IMR-90 (cell line): ENCODE results near the gene PODXL2. TPM values are rescaled to one million over a fixed set of nuclear protein-coding genes. Genes with fewer than 3 reads are reported as not detected.

Source experiments
- ATAC-seq: fragments of 200-7000 bp; cut with Tn5 transposase; 2 replicates; pipeline ENCODE4 v1.9.1; 2020; ENCODE audit warnings: low read depth, mild to moderate bottlenecking, moderate library complexity
- BruUV-seq: library from RNA; stranded (reverse); fragments of 400-500 nt; replicated peaks from 2 replicates; lab custom pipeline; 2021; lab: Mats Ljungman, UMichigan
- CTCF ChIA-PET: fragments of 300-600 bp; formaldehyde crosslinking; extraction: SDS; loops from one replicate; lab custom pipeline; 2021; ENCODE audit warnings: antibody characterized with exemption; lab: Yijun Ruan, JAX
- POLR2A ChIA-PET: fragments of 300-600 bp; sonication (Branson Sonifier 250); formaldehyde crosslinking; loops from one replicate; lab custom pipeline; 2022; ENCODE audit warnings: antibody characterized with exemption; ENCODE audit not compliant: unreplicated experiment; lab: Charles Lee
- DNase-seq: peaks from one replicate; pipeline ENCODE4 v3.0.0; 2013
- H2AFZ ChIP-seq: replicated peaks from 2 replicates; pipeline ENCODE3; 2013; ENCODE audit warnings: low read length, mild to moderate bottlenecking; ENCODE audit not compliant: poor library complexity
- H2AK5ac ChIP-seq: 2 replicates; pipeline ENCODE4 v1.6.1; 2013; ENCODE audit warnings: low read depth, low read length, inconsistent platforms
- H2AK9ac ChIP-seq: replicated peaks from 2 replicates; pipeline ENCODE3; 2013; ENCODE audit warnings: mild to moderate bottlenecking, low read depth, low read length, moderate library complexity; ENCODE audit not compliant: poor library complexity
- H2BK120ac ChIP-seq: 2 replicates; pipeline ENCODE4 v1.6.1; 2013; ENCODE audit warnings: low read depth, low read length, inconsistent platforms
- H2BK15ac ChIP-seq: 3 replicates; pipeline ENCODE4 v1.6.1; 2013; ENCODE audit warnings: low read depth, low read length, inconsistent platforms
- H2BK20ac ChIP-seq: 2 replicates; pipeline ENCODE4 v1.6.1; 2013; ENCODE audit warnings: low read depth, mild to moderate bottlenecking, inconsistent platforms, low read length, moderate library complexity
- H2BK5ac ChIP-seq: 2 replicates; pipeline ENCODE4 v1.6.1; 2013; ENCODE audit warnings: mild to moderate bottlenecking, low read depth, low read length, inconsistent platforms; ENCODE audit not compliant: poor library complexity, severe bottlenecking
- H3K14ac ChIP-seq: replicated peaks from 2 replicates; pipeline ENCODE4 v1.6.1; 2013; ENCODE audit warnings: low read depth, low read length, inconsistent platforms
- H3K18ac ChIP-seq: 2 replicates; pipeline ENCODE4 v1.6.1; 2013; ENCODE audit warnings: low read depth, low read length, control low read depth
- H3K23ac ChIP-seq: 2 replicates; pipeline ENCODE4 v1.6.1; 2013; ENCODE audit warnings: low read depth, low read length, inconsistent platforms
- H3K27ac ChIP-seq: 2 replicates; pipeline ENCODE4 v1.5.1; 2013; ENCODE audit warnings: mild to moderate bottlenecking, control low read depth, low read length; ENCODE audit not compliant: insufficient read depth
- H3K27me3 ChIP-seq: 2 replicates; pipeline ENCODE4 v1.6.1; 2013; ENCODE audit warnings: low read length; ENCODE audit not compliant: control insufficient read depth, insufficient read depth
- H3K36me3 ChIP-seq: 2 replicates; pipeline ENCODE4 v1.6.1; 2013; ENCODE audit warnings: low read length, mixed read lengths; ENCODE audit not compliant: control insufficient read depth, insufficient read depth
- H3K4ac ChIP-seq: 2 replicates; pipeline ENCODE4 v1.6.1; 2013; ENCODE audit warnings: low read depth, low read length, inconsistent platforms
- H3K4me1 ChIP-seq: 2 replicates; pipeline ENCODE4 v1.6.1; 2013; ENCODE audit warnings: low read length, mixed read lengths; ENCODE audit not compliant: control insufficient read depth, insufficient read depth
- H3K4me2 ChIP-seq: 2 replicates; pipeline ENCODE4 v1.6.1; 2013; ENCODE audit warnings: low read depth, mild to moderate bottlenecking, control low read depth, low read length, moderate library complexity
- H3K4me3 ChIP-seq: 2 replicates; pipeline ENCODE4 v1.5.1; 2013; ENCODE audit warnings: low read depth, mild to moderate bottlenecking, control low read depth, low read length, moderate library complexity; ENCODE audit not compliant: insufficient read depth
- H3K56ac ChIP-seq: 2 replicates; pipeline ENCODE4 v1.6.1; 2013; ENCODE audit warnings: low read length, inconsistent platforms; ENCODE audit not compliant: insufficient read depth; ENCODE audit errors: extremely low read depth
- H3K79me1 ChIP-seq, 2 experiments: 2 replicates each; pipeline ENCODE4 v1.6.1; 2013; ENCODE audit warnings: low read length in 2 of 2, inconsistent platforms in 1 of 2, low read depth in 1 of 2
- H3K9ac ChIP-seq: 2 replicates; pipeline ENCODE4 v1.6.1; 2013; ENCODE audit warnings: low read depth, low read length, control low read depth
- H3K9me1 ChIP-seq: 2 replicates; pipeline ENCODE4 v1.6.1; 2013; ENCODE audit warnings: low read length, inconsistent platforms; ENCODE audit not compliant: insufficient read depth
- H3K9me3 ChIP-seq: 2 replicates; pipeline ENCODE4 v1.6.1; 2013; ENCODE audit warnings: low read length; ENCODE audit not compliant: control insufficient read depth, insufficient read depth
- H4K20me1 ChIP-seq: 2 replicates; pipeline ENCODE4 v1.6.1; 2013; ENCODE audit warnings: low read length, inconsistent platforms; ENCODE audit not compliant: insufficient read depth
- H4K5ac ChIP-seq: 2 replicates; pipeline ENCODE4 v1.6.1; 2013; ENCODE audit warnings: mild to moderate bottlenecking, low read depth, low read length, control low read depth
- H4K8ac ChIP-seq, 2 experiments: 2 replicates each; pipeline ENCODE4 v1.6.1; 2013; ENCODE audit warnings: low read depth in 2 of 2, low read length in 2 of 2, control low read depth in 1 of 2, inconsistent platforms in 1 of 2
- H4K91ac ChIP-seq: 2 replicates; pipeline ENCODE4 v1.6.1; 2013; ENCODE audit warnings: low read depth, low read length, inconsistent platforms; ENCODE audit not compliant: insufficient read depth
- BHLHE40 ChIP-seq: fragments of 150-350 bp; IDR thresholded peaks from 2 replicates; pipeline ENCODE4 v1.6.1; 2016; ENCODE audit warnings: mild to moderate bottlenecking, low read depth, low read length
- CEBPB ChIP-seq: IDR thresholded peaks from 2 replicates; pipeline ENCODE4 v1.6.1; 2012; ENCODE audit warnings: low read depth, low read length, improper control_type of control experiment
- CHD1 ChIP-seq: IDR thresholded peaks from 2 replicates; pipeline ENCODE4 v1.6.1; 2012; ENCODE audit warnings: low read depth, low read length, improper control_type of control experiment
- CTCF ChIP-seq: conservative IDR thresholded peaks from 2 replicates; pipeline ENCODE4 v1.5.1; 2012; ENCODE audit warnings: mild to moderate bottlenecking, low read depth, low read length, improper control_type of control experiment
- MAFK ChIP-seq: IDR thresholded peaks from 2 replicates; pipeline ENCODE4 v1.6.1; 2012; ENCODE audit warnings: low read depth, low read length, improper control_type of control experiment
- MAZ ChIP-seq: IDR thresholded peaks from 2 replicates; pipeline ENCODE4 v1.6.1; 2012; ENCODE audit warnings: low read depth, mild to moderate bottlenecking, low read length, improper control_type of control experiment, moderate library complexity, borderline replicate concordance
- MXI1 ChIP-seq: IDR thresholded peaks from 2 replicates; pipeline ENCODE4 v1.6.1; 2012; ENCODE audit warnings: low read depth, mild to moderate bottlenecking, low read length, moderate library complexity, borderline replicate concordance
- NFE2L2 ChIP-seq: fragments of 150-350 bp; IDR thresholded peaks from 2 replicates; pipeline ENCODE4 v1.6.1; 2016; ENCODE audit warnings: low read depth, mild to moderate bottlenecking, low read length
- POLR2A ChIP-seq: IDR thresholded peaks from 2 replicates; pipeline ENCODE4 v1.6.1; 2012; ENCODE audit warnings: mild to moderate bottlenecking, low read depth, low read length
- RAD21 ChIP-seq: IDR thresholded peaks from 2 replicates; pipeline ENCODE4 v1.6.1; 2012; ENCODE audit warnings: low read length, improper control_type of control experiment
- RCOR1 ChIP-seq: IDR thresholded peaks from 2 replicates; pipeline ENCODE4 v1.6.1; 2012; ENCODE audit warnings: mild to moderate bottlenecking, low read length, improper control_type of control experiment; ENCODE audit not compliant: insufficient replicate concordance
- SMC3 ChIP-seq: fragments of 150-350 bp; IDR thresholded peaks from 2 replicates; pipeline ENCODE4 v1.6.1; 2016; ENCODE audit warnings: low read depth, mild to moderate bottlenecking, antibody characterized with exemption, low read length, moderate library complexity
- WGBS, 2 experiments: methylation state at CpG; one replicate each; pipeline versions ENCODE4 v1.1.5 to v1.1.7; 2013; ENCODE audit warnings: missing lambda C conversion rate in 2 of 2; ENCODE audit not compliant: insufficient read length in 1 of 2; ENCODE audit errors: extremely low coverage in 2 of 2; 5-methylcytosine and 5-hydroxymethylcytosine counted together
- dilution Hi-C: fragments of 300-500 bp; cut with HindIII; formaldehyde crosslinking; loops from one replicate; pipeline ENCODE4 v1.14.3; 2018; ENCODE audit warnings: low sequenced_read_pairs; ENCODE audit not compliant: unreplicated experiment
- in situ Hi-C: fragments of 300-500 bp; cut with MboI; formaldehyde crosslinking; loops from 3 replicates; pipeline ENCODE4 v1.14.3; 2019; ENCODE audit warnings: low sequenced_read_pairs, inconsistent platforms, mixed read lengths
- intact Hi-C: fragments of 100-400 bp; cut with micrococcal nuclease; formaldehyde crosslinking; loops from 2 replicates; pipeline ENCODE4 v1.10.0; 2022
- polyA plus RNA-seq, 3 experiments: library from polyadenylated mRNA; depleted of rRNA; stranded (reverse); fragments of >200 nt; gene quantifications; 2 replicates each; pipeline ENCODE4 v1.2.3, GENCODE V29; 2012; ENCODE audit warnings: low replicate concordance in 1 of 3
- total RNA-seq: library from RNA; depleted of rRNA; stranded (reverse); fragments of >200 nt; gene quantifications from 2 replicates; pipeline ENCODE4 v1.2.3, GENCODE V29; 2012
- TF ChIP-seq, protein P1 (sequence below): fragments of 150-350 bp; IDR thresholded peaks from 2 replicates; pipeline ENCODE4 v1.6.1; 2017; ENCODE audit warnings: mild to moderate bottlenecking, antibody characterized with exemption, low read length, low read depth

The PODXL2 gene
- total and polyA plus RNA-seq, 2 of the 4 experiments (the other 2 are of a cell fraction) = 1.6 to 5.4 TPM

GRCh38 chr3:127646501-127647046 is 17.6 kb downstream of the PODXL2 start:
- Histone ChIP-seq H3K27me3 (peaks cover 16% of the 10 kb centered on the region), H3K9me1 (no peaks in the 10 kb centered on the region), H4K5ac (no peak overlapping the region), H3K9ac (no peak overlapping the region), H2BK120ac (no peak overlapping the region), H3K14ac (no peak overlapping the region), H3K4me1 (no peaks in the 10 kb centered on the region), H3K9me3 (no peaks in the 10 kb centered on the region), H3K23ac (no peak overlapping the region), H2AK5ac (no peak overlapping the region), H3K27ac (no peak overlapping the region), H3K36me3 (no peaks in the 10 kb centered on the region), H4K91ac (no peak overlapping the region), H3K79me1 (no peaks in the 10 kb centered on the region), H3K56ac (no peak overlapping the region), H3K4me3 (no peak overlapping the region), H2BK20ac (no peak overlapping the region), H2AFZ (no peak overlapping the region), H3K4ac (no peak overlapping the region), H2AK9ac (no peak overlapping the region), H2BK15ac (no peak overlapping the region), H2BK5ac (no peak overlapping the region), H4K8ac (no peak overlapping the region), H3K18ac (no peak overlapping the region), H4K20me1 (no peaks in the 10 kb centered on the region), H3K4me2 (no peak overlapping the region)
- TF ChIP-seq MXI1 (no peak), SMC3 (no peak), CHD1 (no peak), RAD21 (no peak), CEBPB (no peak), MAFK (no peak), MAZ (no peak), POLR2A (no peak), NFE2L2 (no peak), RCOR1 (no peak), BHLHE40 (no peak), CTCF (no peak)
- TF ChIP-seq, protein P1, sequence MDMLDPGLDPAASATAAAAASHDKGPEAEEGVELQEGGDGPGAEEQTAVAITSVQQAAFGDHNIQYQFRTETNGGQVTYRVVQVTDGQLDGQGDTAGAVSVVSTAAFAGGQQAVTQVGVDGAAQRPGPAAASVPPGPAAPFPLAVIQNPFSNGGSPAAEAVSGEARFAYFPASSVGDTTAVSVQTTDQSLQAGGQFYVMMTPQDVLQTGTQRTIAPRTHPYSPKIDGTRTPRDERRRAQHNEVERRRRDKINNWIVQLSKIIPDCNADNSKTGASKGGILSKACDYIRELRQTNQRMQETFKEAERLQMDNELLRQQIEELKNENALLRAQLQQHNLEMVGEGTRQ = no peak
- intact Hi-C loops = no loop called here
- ChIA-PET CTCF (no interaction called here), POLR2A (no interaction called here)
- ATAC-seq (no peak), DNase-seq (no peak)
- no TSS peak for BruUV-seq
- dilution Hi-C loops = no loop called here
- 92% methylated on average over 8 of the region's 10 CpGs; no CpG with 5 or more reads in 1 of the 2 experiments for WGBS, 2 experiments
- in situ Hi-C loops = no loop called here
